NB4 (cell line): Measurements from ENCODE around the gene EIF4B.

ENCODE experiments used
- DNase-seq: peaks from one replicate; pipeline ENCODE4 v3.0.0; 2010; ENCODE audit warnings: low read depth
- H3K4me3 ChIP-seq: one replicate; pipeline ENCODE4 v1.5.1; 2011; ENCODE audit warnings: mild to moderate bottlenecking, low read depth, low read length, moderate library complexity
- CTCF ChIP-seq: IDR thresholded peaks from one replicate; pipeline ENCODE4 v1.5.1; 2012; ENCODE audit warnings: low read depth, low read length
- MAX ChIP-seq: IDR thresholded peaks from 2 replicates; pipeline ENCODE4 v1.6.1; 2011; ENCODE audit warnings: low read depth, low read length
- MYC ChIP-seq: IDR thresholded peaks from 2 replicates; pipeline ENCODE4 v1.6.1; 2011; ENCODE audit warnings: low read depth, low read length
- POLR2A ChIP-seq: IDR thresholded peaks from 2 replicates; pipeline ENCODE4 v1.6.1; 2011; ENCODE audit warnings: mild to moderate bottlenecking; ENCODE audit not compliant: insufficient read length; ENCODE audit errors: extremely low read depth

EIF4B gene

GRCh38 chr12:53071591-53072551 lies 65.6 kb downstream of the EIF4B start:
- TF ChIP-seq POLR2A, result no peak
- TF ChIP-seq MYC, result no peak
- no peak for TF ChIP-seq MAX
- no peak for TF ChIP-seq CTCF
- DNase-seq, result no peak
- no peak overlapping the region for H3K4me3 ChIP-seq

- no peak overlapping the region for H3K4me3 ChIP-seq
- TF ChIP-seq CTCF, result no peak
- no peak for DNase-seq
Measured at GRCh38 chr12:53073881-53074280, 67.6 kb downstream of the EIF4B start.

GRCh38 chr12:53074283-53074998 lies 68.2 kb downstream of the EIF4B start:
- H3K4me3 ChIP-seq, result no peak overlapping the region
- DNase-seq, result no peak
- TF ChIP-seq MYC (no peak), CTCF (no peak), MAX (no peak), POLR2A (no peak)

GRCh38 chr12:53074999-53075370 lies 68.7 kb downstream of the EIF4B start:
- no peak for TF ChIP-seq CTCF
- TF ChIP-seq MAX, result no peak
- no peak for TF ChIP-seq POLR2A
- no peak for TF ChIP-seq MYC
- H3K4me3 ChIP-seq, result no peak overlapping the region
- no peak for DNase-seq

GRCh38 chr12:53076461-53076860 lies 70.2 kb downstream of the EIF4B start:
- no peak for DNase-seq
- H3K4me3 ChIP-seq, result no peak overlapping the region
- no peak for TF ChIP-seq POLR2A
- no peak for TF ChIP-seq CTCF
- TF ChIP-seq MYC, result no peak
- TF ChIP-seq MAX, result no peak
